Right lobe of liver (tissue), 6 donors: ENCODE data around the gene SPATA31D1. TPM values are rescaled to one million over a fixed set of nuclear protein-coding genes. Genes with fewer than 3 reads are reported as not detected.

ENCODE experiments used
- ATAC-seq, 4 donors: fragments of 200-7000 bp; cut with Tn5 transposase; one replicate each; pipeline ENCODE4 v1.9.1; 2020; ENCODE audit warnings: mild to moderate bottlenecking in 4 of 4, moderate library complexity in 4 of 4
- DNase-seq, 3 donors: peaks; one replicate each; pipeline ENCODE4 v3.0.0-alpha.2; 2020
- H3K27ac ChIP-seq, 3 donors: fragments of 200-600 bp; one replicate each; pipeline ENCODE4 v1.8.0; 2022
- H3K27me3 ChIP-seq, 2 donors: fragments of 200-600 bp; one replicate each; pipeline ENCODE4 v1.8.0; 2022
- H3K36me3 ChIP-seq, 4 donors: fragments of 200-600 bp; sonication (generic) in 1 of 4; one replicate each; pipeline versions ENCODE4 v1.5.1 to v1.8.0; 2017 to 2022; ENCODE audit warnings: control low read depth in 1 of 4
- H3K4me1 ChIP-seq, 4 donors: fragments of 200-600 bp; sonication (generic) in 1 of 4; one replicate each; pipeline versions ENCODE4 v1.5.1 to v1.8.0; 2017 to 2022; ENCODE audit warnings: control low read depth in 1 of 4
- H3K4me3 ChIP-seq, 3 donors: fragments of 200-600 bp; one replicate each; pipeline ENCODE4 v1.8.0; 2022
- H3K9me3 ChIP-seq, 4 donors: fragments of 200-600 bp; sonication (generic) in 1 of 4; one replicate each; pipeline versions ENCODE4 v1.5.1 to v1.8.0; 2017 to 2022; ENCODE audit warnings: control low read depth in 1 of 4
- CTCF ChIP-seq, 4 donors: fragments of 200-600 bp in 3 of 4; fragments of 450-650 bp in 1 of 4; IDR thresholded peaks; one replicate each; pipeline versions ENCODE4 v1.5.1 to v1.8.0; 2016 to 2022; ENCODE audit warnings: antibody characterized with exemption in 4 of 4, mild to moderate bottlenecking in 2 of 4
- POLR2A ChIP-seq: fragments of 450-650 bp; IDR thresholded peaks from one replicate; pipeline ENCODE4 v1.6.1; 2017; ENCODE audit warnings: antibody characterized with exemption, mild to moderate bottlenecking
- WGBS: methylation state at CpG from one replicate; pipeline ENCODE4 v1.1.6; 2018; ENCODE audit warnings: low coverage, low lambda C conversion rate; ENCODE audit not compliant: insufficient coverage; ENCODE audit errors: missing lambda C conversion rate; 5-methylcytosine and 5-hydroxymethylcytosine counted together
- intact Hi-C, 2 donors: fragments of 100-400 bp; cut with DNase I; formaldehyde crosslinking; loops; one replicate each; pipeline versions ENCODE4 v1.11.2 to v1.14.1; 2022
- total RNA-seq, 6 experiments: library from RNA; depleted of rRNA in 2 of 6; stranded (reverse); fragments of >200 nt in 2 of 6; fragmentation: NEBNext Ultra II Directional in 3 of 6; extraction: Animal tissue kit (Norgen Biotek cat#: 25700) in 3 of 6; gene quantifications; one replicate each; pipeline versions ENCODE4 v1.1.0 to v1.2.4, GENCODE V29; 2016 to 2023
- donor health status: DM: no; HTN: yes; CAD: no.
- donor health status: DM: no; HTN: no; CAD: no.
- donor health status: DM: no; HTN: no; CAD: no.
- donor health status: DM: no; HTN: yes; CAD: no.
- donor health status: DM: no; HTN: yes; CAD: no.

SPATA31D1 gene
- total RNA-seq, 6 experiments from 2014 or later: not detected

- H3K4me1 ChIP-seq: no peaks in the 10 kb centered on the region
- no peaks in the 10 kb centered on the region for H3K36me3 ChIP-seq
- intact Hi-C loops: no loop called here
- DNase-seq (no peak), ATAC-seq (no peak)
- 75% methylated on average over 2 of the region's 2 CpGs for WGBS
- H3K27me3 ChIP-seq: no peaks in the 10 kb centered on the region
- H3K27ac ChIP-seq: no peak overlapping the region
- TF ChIP-seq POLR2A (no peak), CTCF (IDR thresholded peaks at IDR 0.05) (no peak)
- H3K4me3 ChIP-seq: no peak overlapping the region
- H3K9me3 ChIP-seq: no peaks in the 10 kb centered on the region
Measured at GRCh38 chr9:82038897-82039296, 50.3 kb downstream of the SPATA31D1 start.

Other genes with a start within 250 kb of the SPATA31D1 start
- not detected for gene SPATA31D4, start 60.3 kb upstream of the SPATA31D1 start, total RNA-seq
- not detected for gene SPATA31D3, start 45.3 kb upstream of the SPATA31D1 start, total RNA-seq